Measurements from ENCODE around the gene ODAD3.

- no peak for TF ChIP-seq POLR2A (IDR thresholded peaks at IDR 0.05)
- TF ChIP-seq CTCF (IDR thresholded peaks at IDR 0.05): no peak
Observed at GRCh38 chr19:11384778-11385129, 50.2 kb downstream of the ODAD3 start.
